Measurements from ENCODE around the gene TRIO. TPM values are rescaled to one million over a fixed set of nuclear protein-coding genes. Genes with fewer than 3 reads are reported as not detected.

Gene TRIO
- total and polyA plus RNA-seq, 7 donors = 18.5 to 77.5 (median 35.0) TPM

DNA sequence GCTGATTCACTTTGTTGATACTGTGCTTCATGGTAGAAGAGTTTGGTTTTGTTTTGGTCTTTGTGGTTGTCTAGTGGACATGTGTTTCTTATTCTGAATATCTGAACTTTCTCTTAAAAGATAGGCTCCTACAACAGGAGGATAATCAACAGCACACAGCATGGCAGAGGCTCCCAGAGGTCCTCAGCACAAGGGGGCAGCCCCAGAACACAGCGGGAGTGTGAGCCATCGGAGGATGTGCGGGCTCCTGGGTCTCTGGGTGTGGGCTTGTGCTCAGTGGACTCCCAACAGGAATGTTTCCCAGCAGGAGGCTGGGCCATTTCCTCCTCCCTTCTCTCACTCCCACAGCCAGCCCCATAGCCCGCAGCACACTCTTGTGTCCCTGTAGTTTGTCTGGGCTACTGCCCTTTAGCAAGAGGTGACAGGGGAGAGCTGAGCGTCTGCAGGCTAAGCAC, 274.2 kb downstream of the TRIO start:
- no peaks in the 10 kb centered on the region for H3K27me3 ChIP-seq (ENCODE audit: insufficient read depth in 3 of 3, low read length in 2 of 3)
- peaks cover 3 to 81% of the 10 kb centered on the region in 2 donors for H3K36me3 ChIP-seq (ENCODE audit: insufficient read depth in 1 of 2, low read depth in 1 of 2)
- TF ChIP-seq, protein P1, sequence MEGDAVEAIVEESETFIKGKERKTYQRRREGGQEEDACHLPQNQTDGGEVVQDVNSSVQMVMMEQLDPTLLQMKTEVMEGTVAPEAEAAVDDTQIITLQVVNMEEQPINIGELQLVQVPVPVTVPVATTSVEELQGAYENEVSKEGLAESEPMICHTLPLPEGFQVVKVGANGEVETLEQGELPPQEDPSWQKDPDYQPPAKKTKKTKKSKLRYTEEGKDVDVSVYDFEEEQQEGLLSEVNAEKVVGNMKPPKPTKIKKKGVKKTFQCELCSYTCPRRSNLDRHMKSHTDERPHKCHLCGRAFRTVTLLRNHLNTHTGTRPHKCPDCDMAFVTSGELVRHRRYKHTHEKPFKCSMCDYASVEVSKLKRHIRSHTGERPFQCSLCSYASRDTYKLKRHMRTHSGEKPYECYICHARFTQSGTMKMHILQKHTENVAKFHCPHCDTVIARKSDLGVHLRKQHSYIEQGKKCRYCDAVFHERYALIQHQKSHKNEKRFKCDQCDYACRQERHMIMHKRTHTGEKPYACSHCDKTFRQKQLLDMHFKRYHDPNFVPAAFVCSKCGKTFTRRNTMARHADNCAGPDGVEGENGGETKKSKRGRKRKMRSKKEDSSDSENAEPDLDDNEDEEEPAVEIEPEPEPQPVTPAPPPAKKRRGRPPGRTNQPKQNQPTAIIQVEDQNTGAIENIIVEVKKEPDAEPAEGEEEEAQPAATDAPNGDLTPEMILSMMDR (IDR thresholded peaks at IDR 0.05) = no peak
- no peaks in the 10 kb centered on the region for H3K4me1 ChIP-seq
- no peak overlapping the region for H3K4me3 ChIP-seq
- intact Hi-C loops (cut with DNase I) = no loop called here
- 76 to 92% (median 79%) methylated on average over 5 of the region's 5 CpGs for WGBS, 3 donors
- ATAC-seq = peak in 1 of 4 donors; percentile 15
- H3K9me3 ChIP-seq = no peaks in the 10 kb centered on the region
- no peak for DNase-seq
- no peak overlapping the region for H3K27ac ChIP-seq

DNA sequence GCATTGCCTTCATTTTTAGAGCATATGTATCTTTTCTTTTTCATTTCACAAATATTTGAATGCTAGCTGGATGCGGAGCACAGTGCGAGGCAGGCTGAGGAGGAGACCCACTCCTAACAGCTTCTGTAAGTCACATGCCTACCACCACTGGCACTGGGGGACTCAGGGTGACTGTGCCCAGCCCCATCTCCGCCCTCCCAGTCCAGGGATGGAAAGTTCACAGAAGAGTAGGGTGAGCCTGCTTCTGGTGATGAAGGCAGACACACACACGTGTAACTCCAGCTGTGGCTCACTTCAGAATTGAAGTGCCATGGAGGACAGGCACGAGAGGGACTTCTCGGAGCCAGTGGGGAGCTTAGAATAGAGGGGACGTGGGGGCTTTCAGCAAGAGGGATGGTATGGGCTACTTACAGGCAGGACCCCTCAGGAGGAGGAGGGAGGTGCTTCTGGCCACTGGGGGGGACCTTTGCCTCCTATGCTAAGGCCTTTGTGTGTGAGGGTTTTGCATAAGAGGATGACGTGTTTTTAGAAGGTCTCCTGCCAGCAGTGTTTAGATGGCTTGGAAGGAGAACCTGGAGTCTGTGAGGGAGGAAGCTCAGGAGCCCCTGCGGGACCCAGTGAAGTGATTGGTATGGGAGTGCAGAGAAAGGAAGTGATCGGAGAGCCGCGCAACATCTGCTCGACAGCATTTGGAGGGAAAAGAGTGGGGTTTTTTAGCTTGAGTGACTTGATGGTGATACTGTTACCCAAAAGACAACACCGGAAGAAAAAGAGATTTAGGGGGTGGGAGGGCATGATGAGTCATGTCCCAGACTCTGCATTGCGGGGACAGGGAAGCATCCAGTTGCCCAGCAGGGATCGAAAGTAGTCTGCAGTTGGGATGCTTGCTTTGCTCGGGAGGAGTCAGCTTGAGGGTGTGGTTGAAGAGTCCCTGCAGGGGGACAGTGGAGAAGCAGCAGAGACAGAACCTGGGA, 274.9 kb downstream of the TRIO start:
- 83 to 90% (median 88%) methylated on average over 17 of the region's 17 CpGs for WGBS, 3 donors
- no peak for DNase-seq
- no peaks in the 10 kb centered on the region for H3K9me3 ChIP-seq
- H3K36me3 ChIP-seq (ENCODE audit: insufficient read depth in 1 of 2, low read depth in 1 of 2) = peaks cover 3 to 81% of the 10 kb centered on the region in 2 donors
- H3K4me3 ChIP-seq = no peak overlapping the region
- no peaks in the 10 kb centered on the region for H3K4me1 ChIP-seq
- intact Hi-C loops (cut with DNase I) = no loop called here
- H3K27ac ChIP-seq = no peak overlapping the region
- TF ChIP-seq, protein P1 (IDR thresholded peaks at IDR 0.05) = no peak
- ATAC-seq = peak; percentile 15 to 28 (median 22)
- H3K27me3 ChIP-seq (ENCODE audit: insufficient read depth in 3 of 3, low read length in 2 of 3) = no peaks in the 10 kb centered on the region

DNA sequence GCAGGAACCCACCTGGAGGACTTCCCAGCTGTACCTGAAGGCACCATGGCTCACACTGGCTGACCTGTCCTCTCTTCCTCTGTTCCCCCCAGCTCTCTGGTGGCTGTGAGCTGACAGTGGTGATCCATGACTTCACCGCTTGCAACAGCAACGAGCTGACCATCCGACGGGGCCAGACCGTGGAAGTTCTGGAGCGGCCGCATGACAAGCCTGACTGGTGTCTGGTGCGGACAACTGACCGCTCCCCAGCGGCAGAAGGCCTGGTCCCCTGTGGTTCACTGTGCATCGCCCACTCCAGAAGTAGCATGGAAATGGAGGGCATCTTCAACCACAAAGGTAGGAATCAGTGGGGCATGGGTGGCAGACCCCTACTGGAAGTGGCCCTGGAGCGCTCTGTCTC, 276.5 kb downstream of the TRIO start:
- 95 to 97% (median 97%) methylated on average over 12 of the region's 12 CpGs for WGBS, 3 donors
- DNase-seq (no peak), ATAC-seq (peak in 1 of 4 donors; percentile 19)
- Histone ChIP-seq H3K27me3 (ENCODE audit: insufficient read depth in 3 of 3, low read length in 2 of 3) (no peaks in the 10 kb centered on the region), H3K27ac (no peak overlapping the region), H3K4me1 (no peaks in the 10 kb centered on the region), H3K9me3 (no peaks in the 10 kb centered on the region), H3K36me3 (ENCODE audit: insufficient read depth in 1 of 2, low read depth in 1 of 2) (peaks cover 3 to 76% of the 10 kb centered on the region in 2 donors), H3K4me3 (no peak overlapping the region)
- TF ChIP-seq, protein P1 (IDR thresholded peaks at IDR 0.05) = no peak
- intact Hi-C loops (cut with DNase I) = no loop called here

DNA sequence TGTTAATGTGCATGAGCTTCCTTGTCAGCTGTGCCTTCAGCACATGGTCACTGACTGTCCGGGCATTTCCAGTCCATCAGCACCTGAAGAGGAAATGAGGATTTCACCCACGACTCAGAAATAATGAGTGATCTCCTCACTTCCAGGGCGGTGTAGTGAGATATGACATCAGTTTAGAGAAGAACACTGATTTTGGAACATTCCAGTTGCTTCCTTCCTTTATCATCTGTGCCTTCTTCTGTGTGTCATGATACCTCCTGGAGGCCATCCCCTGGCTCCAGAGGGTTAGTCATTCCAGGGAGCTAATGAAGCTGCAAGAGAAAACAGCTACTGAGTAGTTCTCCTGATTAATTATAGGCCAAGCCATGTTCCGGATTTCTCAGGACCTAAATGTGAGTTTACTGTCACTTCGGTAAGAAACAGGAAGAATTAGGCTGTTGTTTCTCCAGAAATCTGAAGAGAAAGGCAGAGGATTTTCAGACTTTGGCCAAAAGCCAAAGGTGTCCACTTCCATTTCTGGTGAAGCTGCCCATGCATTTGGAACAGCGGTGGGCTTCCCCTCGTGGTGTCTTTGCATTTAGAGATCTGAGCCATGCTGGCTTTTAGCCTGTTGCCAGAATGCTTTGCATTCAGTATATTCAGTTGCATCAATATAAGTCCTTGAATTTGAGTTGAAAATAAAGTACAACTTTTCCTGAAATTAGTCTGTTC, 277.1 kb downstream of the TRIO start:
- no peak for ATAC-seq
- H3K27me3 ChIP-seq (ENCODE audit: insufficient read depth in 3 of 3, low read length in 2 of 3) = no peaks in the 10 kb centered on the region
- no peak overlapping the region for H3K27ac ChIP-seq
- H3K9me3 ChIP-seq = no peaks in the 10 kb centered on the region
- no peaks in the 10 kb centered on the region for H3K4me1 ChIP-seq
- TF ChIP-seq, protein P1 (IDR thresholded peaks at IDR 0.05) = no peak
- intact Hi-C loops (cut with DNase I) = no loop called here
- no peak overlapping the region for H3K4me3 ChIP-seq
- WGBS, 3 donors = 51 to 64% (median 62%) methylated on average over 7 of the region's 7 CpGs
- no peak for DNase-seq
- H3K36me3 ChIP-seq (ENCODE audit: insufficient read depth in 1 of 2, low read depth in 1 of 2) = peaks cover 3 to 76% of the 10 kb centered on the region in 2 donors

All from psoas muscle (tissue), 8 donors.